ENCODE results near the gene KCNMB3. TPM values are rescaled to one million over a fixed set of nuclear protein-coding genes. Genes with fewer than 3 reads are reported as not detected.
"Not testable (repeated sequence)": the region's sequence is repeated elsewhere in the genome, so short reads cannot be mapped to it uniquely, and the experiment has no call there.

Gene KCNMB3
- total RNA-seq, 4 donors from 2014 or later = 0.47 to 1.7 (median 0.68) TPM

DNA sequence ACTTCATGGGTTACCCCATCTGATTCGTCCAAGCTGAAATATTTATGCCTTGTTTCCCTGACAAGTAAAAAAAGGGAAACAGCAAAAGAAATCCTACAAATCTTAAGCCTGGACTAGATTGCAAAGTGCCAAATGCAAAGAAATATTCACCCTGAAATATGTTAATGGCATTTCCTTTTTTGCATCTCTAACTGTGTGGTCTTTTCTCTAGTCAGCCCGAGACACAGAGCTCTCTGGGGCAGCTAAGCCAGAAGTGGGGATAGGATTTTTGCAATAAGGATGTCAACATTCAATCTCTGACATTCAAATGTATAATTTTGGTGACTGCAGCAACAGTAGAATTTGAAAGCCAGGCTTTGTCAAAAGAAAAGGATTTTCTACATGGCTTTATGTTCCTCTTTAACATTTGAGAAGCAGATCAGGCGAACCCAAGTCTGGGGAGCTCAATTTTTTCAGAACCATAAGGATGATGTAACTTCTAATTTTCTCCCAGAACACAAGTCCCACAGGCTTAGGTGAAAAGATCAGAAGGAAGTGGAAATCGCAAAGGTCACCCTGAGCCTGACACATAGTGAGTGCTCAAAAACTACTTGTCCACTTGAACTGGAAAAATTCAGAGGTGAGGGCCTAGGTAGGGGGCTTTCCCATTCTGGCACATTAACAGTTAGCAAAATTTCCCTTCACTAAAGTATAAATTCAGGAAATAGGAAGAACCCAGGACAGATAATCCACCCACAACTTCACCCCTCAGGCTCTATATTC lies 28.2 kb upstream of the KCNMB3 start:
- no peak for TF ChIP-seq CTCF (IDR thresholded peaks at IDR 0.05)
- TF ChIP-seq POLR2AphosphoS5 (IDR thresholded peaks at IDR 0.05) = no peak
- TF ChIP-seq EP300 (IDR thresholded peaks at IDR 0.05) = no peak
- no peak for TF ChIP-seq POLR2A (IDR thresholded peaks at IDR 0.05)
- no peaks in the 10 kb centered on the region for H3K36me3 ChIP-seq
- H3K9me3 ChIP-seq = no peaks in the 10 kb centered on the region
- WGBS = 63% methylated on average over 4 of the region's 4 CpGs
- H3K27ac ChIP-seq = no peak overlapping the region
- no peak for DNase-seq (ENCODE audit: low spot score in 2 of 2)
- no peak overlapping the region for H3K4me3 ChIP-seq
- no peaks in the 10 kb centered on the region for H3K4me1 ChIP-seq
- no peaks in the 10 kb centered on the region for H3K27me3 ChIP-seq

- DNase-seq (ENCODE audit: low spot score in 2 of 2) = no peak
- WGBS = 96% methylated on average over 1 of the region's 1 CpG
Measured at GRCh38 chr3:179278151-179278550, 27.2 kb upstream of the KCNMB3 start.

DNA sequence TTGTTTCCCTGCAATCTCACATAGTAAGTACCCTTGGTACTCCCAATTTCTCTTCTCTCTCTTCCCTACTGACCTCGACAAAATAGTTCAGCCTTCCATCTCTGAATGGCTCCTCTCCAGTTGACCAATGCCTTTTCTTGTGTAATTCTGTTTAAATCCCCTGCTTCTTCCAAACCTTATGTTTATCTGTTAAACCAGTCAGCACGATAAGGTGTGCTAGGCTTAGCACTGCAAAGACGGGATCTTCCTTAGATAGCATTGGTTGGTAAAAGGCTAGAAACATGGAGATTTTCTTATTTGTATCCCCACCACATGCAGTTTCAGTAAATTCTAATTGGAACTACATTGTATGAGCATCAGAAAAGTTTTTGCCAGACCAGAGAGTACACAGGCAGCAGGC lies 25.8 kb upstream of the KCNMB3 start:
- H3K9me3 ChIP-seq = no peaks in the 10 kb centered on the region
- WGBS = 93% methylated on average over 3 of the region's 3 CpGs
- no peaks in the 10 kb centered on the region for H3K27me3 ChIP-seq
- H3K4me3 ChIP-seq = no peak overlapping the region
- TF ChIP-seq POLR2AphosphoS5 (IDR thresholded peaks at IDR 0.05) = no peak
- no peak for TF ChIP-seq POLR2A (IDR thresholded peaks at IDR 0.05)
- no peak for TF ChIP-seq CTCF (IDR thresholded peaks at IDR 0.05)
- TF ChIP-seq EP300 (IDR thresholded peaks at IDR 0.05) = no peak
- H3K27ac ChIP-seq = no peak overlapping the region
- H3K4me1 ChIP-seq = no peaks in the 10 kb centered on the region
- H3K36me3 ChIP-seq = no peaks in the 10 kb centered on the region
- no peak for DNase-seq (ENCODE audit: low spot score in 2 of 2)

More at GRCh38 chr3:179278151-179278550, 27.2 kb upstream of the KCNMB3 start:
- Histone ChIP-seq H3K4me1 (no peaks in the 10 kb centered on the region), H3K36me3 (no peaks in the 10 kb centered on the region), H3K4me3 (no peak overlapping the region), H3K27me3 (no peaks in the 10 kb centered on the region), H3K9me3 (no peaks in the 10 kb centered on the region), H3K27ac (no peak overlapping the region)
- TF ChIP-seq POLR2A (IDR thresholded peaks at IDR 0.05) = no peak
- no peak for TF ChIP-seq EP300 (IDR thresholded peaks at IDR 0.05)
- TF ChIP-seq CTCF (IDR thresholded peaks at IDR 0.05) = no peak
- TF ChIP-seq POLR2AphosphoS5 (IDR thresholded peaks at IDR 0.05) = no peak

- WGBS = 64% methylated on average over 3 of the region's 3 CpGs
- H3K36me3 ChIP-seq = no peaks in the 10 kb centered on the region
- TF ChIP-seq EP300 (IDR thresholded peaks at IDR 0.05) (no peak), POLR2A (IDR thresholded peaks at IDR 0.05) (no peak), POLR2AphosphoS5 (IDR thresholded peaks at IDR 0.05) (no peak), CTCF (IDR thresholded peaks at IDR 0.05) (no peak)
- no peak for DNase-seq (ENCODE audit: low spot score in 2 of 2)
- H3K9me3 ChIP-seq = no peaks in the 10 kb centered on the region
- no peaks in the 10 kb centered on the region for H3K4me1 ChIP-seq
- no peak overlapping the region for H3K4me3 ChIP-seq
- H3K27me3 ChIP-seq = no peaks in the 10 kb centered on the region
- no peak overlapping the region for H3K27ac ChIP-seq
Measured at GRCh38 chr3:179276001-179276400, 25.1 kb upstream of the KCNMB3 start.

- WGBS = 93% methylated on average over 2 of the region's 2 CpGs
- DNase-seq (ENCODE audit: low spot score in 2 of 2) = not testable (repeated sequence)
Measured at GRCh38 chr3:179274434-179274833, 23.5 kb upstream of the KCNMB3 start.

More at GRCh38 chr3:179274434-179274833, 23.5 kb upstream of the KCNMB3 start:
- not testable (repeated sequence) for H3K4me1 ChIP-seq, H3K4me3 ChIP-seq, H3K36me3 ChIP-seq, H3K27ac ChIP-seq, H3K9me3 ChIP-seq, H3K27me3 ChIP-seq
